Keratinocyte (primary cell): ENCODE results near the gene CEP131. TPM values are rescaled to one million over a fixed set of nuclear protein-coding genes. Genes with fewer than 3 reads are reported as not detected.

Experiments used
- DNase-seq: peaks from one replicate; pipeline ENCODE4 v3.0.0-alpha.2; 2011; ENCODE audit warnings: low read depth, missing footprints, low spot score
- FAIRE-seq: peaks from 2 replicates; lab custom pipeline; 2011; peaks lifted over from hg19 to GRCh38; lab: Jason Lieb, UNC
- H2AFZ ChIP-seq: 2 replicates; pipeline ENCODE4 v1.6.0; 2012; ENCODE audit warnings: low read length, control low read depth, inconsistent platforms; ENCODE audit not compliant: control insufficient read depth
- H3K27ac ChIP-seq: 2 replicates; pipeline ENCODE4 v1.5.1; 2011; ENCODE audit warnings: low read length; ENCODE audit not compliant: control insufficient read depth, insufficient read depth
- H3K27me3 ChIP-seq: 3 replicates; pipeline ENCODE4 v1.6.0; 2011; ENCODE audit warnings: low read length; ENCODE audit not compliant: control insufficient read depth, insufficient read depth; ENCODE audit errors: extremely low read depth
- H3K36me3 ChIP-seq, 2 experiments: 2 replicates in 1 of 2; 3 replicates in 1 of 2; pipeline ENCODE4 v1.5.1; 2011; ENCODE audit warnings: low read length in 2 of 2, mild to moderate bottlenecking in 1 of 2; ENCODE audit not compliant: control insufficient read depth in 2 of 2, insufficient read depth in 2 of 2; ENCODE audit errors: extremely low read depth in 1 of 2
- H3K4me1 ChIP-seq: 3 replicates; pipeline ENCODE4 v1.5.1; 2011; ENCODE audit warnings: low read length; ENCODE audit not compliant: control insufficient read depth, insufficient read depth; ENCODE audit errors: extremely low read depth
- H3K4me2 ChIP-seq: 3 replicates; pipeline ENCODE4 v1.6.0; 2011; ENCODE audit warnings: low read depth, low read length; ENCODE audit not compliant: control insufficient read depth, insufficient read depth; ENCODE audit errors: extremely low read depth
- H3K4me3 ChIP-seq, 3 experiments: fragments of 200-600 bp in 1 of 3; sonication (generic) in 1 of 3; 2 replicates in 2 of 3; 3 replicates in 1 of 3; pipeline ENCODE4 v1.5.1; 2011 to 2016; ENCODE audit warnings: low read length in 3 of 3, mild to moderate bottlenecking in 3 of 3, control low read depth in 2 of 3, inconsistent platforms in 1 of 3, low read depth in 1 of 3, mixed read lengths in 1 of 3, mixed run types in 1 of 3, moderate library complexity in 1 of 3; ENCODE audit not compliant: control insufficient read depth in 2 of 3, insufficient read depth in 2 of 3; ENCODE audit errors: extremely low read depth in 1 of 3
- H3K79me2 ChIP-seq: 2 replicates; pipeline ENCODE4 v1.6.0; 2012; ENCODE audit warnings: low read length; ENCODE audit not compliant: control insufficient read depth, insufficient read depth
- H3K9ac ChIP-seq: 3 replicates; pipeline ENCODE4 v1.6.0; 2011; ENCODE audit warnings: low read length; ENCODE audit not compliant: control insufficient read depth, insufficient read depth; ENCODE audit errors: extremely low read depth
- H3K9me1 ChIP-seq: 3 replicates; pipeline ENCODE4 v1.6.0; 2011; ENCODE audit warnings: low read length; ENCODE audit not compliant: control insufficient read depth, insufficient read depth; ENCODE audit errors: extremely low read depth
- H3K9me3 ChIP-seq: 2 replicates; pipeline ENCODE4 v1.5.1; 2012; ENCODE audit warnings: low read depth, low read length; ENCODE audit not compliant: control insufficient read depth
- H4K20me1 ChIP-seq: 3 replicates; pipeline ENCODE4 v1.6.0; 2011; ENCODE audit warnings: low read length; ENCODE audit not compliant: control insufficient read depth, insufficient read depth; ENCODE audit errors: extremely low read depth
- EZH2 ChIP-seq: IDR thresholded peaks from one replicate; pipeline ENCODE4 v1.6.1; 2012; ENCODE audit warnings: inconsistent platforms, mild to moderate bottlenecking, low read length, moderate library complexity
- dilution Hi-C: fragments of 300-500 bp; cut with MboI; formaldehyde crosslinking; loops from one replicate; pipeline ENCODE4 v1.7.0; 2020; ENCODE audit warnings: low sequenced_read_pairs; ENCODE audit not compliant: extremely low pct_ligation_motif_present
- polyA plus RNA-seq, 5 experiments: library from polyadenylated mRNA; depleted of rRNA in 3 of 5; stranded (reverse) in 3 of 5; stranded (forward) in 1 of 5; unstranded in 1 of 5; fragments of >200 nt; gene quantifications; 1 replicate in 1 of 5; 2 replicates in 3 of 5; 3 replicates in 1 of 5; pipeline versions ENCODE4 v1.2.1 to v1.2.3, GENCODE V29; 2011 to 2012; ENCODE audit warnings: missing spikeins in 2 of 5, low read depth in 1 of 5, low replicate concordance in 1 of 5
- TF ChIP-seq, protein P1 (sequence below), 3 experiments: IDR thresholded peaks in 1 of 3; conservative IDR thresholded peaks in 1 of 3; optimal IDR thresholded peaks in 1 of 3; 2 replicates in 2 of 3; 3 replicates in 1 of 3; pipeline versions ENCODE3 to v1.5.1; 2011; ENCODE audit warnings: low read length in 3 of 3, mild to moderate bottlenecking in 3 of 3, moderate library complexity in 2 of 3, control low read depth in 1 of 3, inconsistent platforms in 1 of 3; ENCODE audit not compliant: insufficient read depth in 2 of 3; ENCODE audit errors: extremely low read depth in 1 of 3

The CEP131 gene
- polyA plus RNA-seq, 1 donor (not counting 4 experiments of a cell fraction or from before 2014, with no cell fraction given), result 2.6 TPM

DNA sequence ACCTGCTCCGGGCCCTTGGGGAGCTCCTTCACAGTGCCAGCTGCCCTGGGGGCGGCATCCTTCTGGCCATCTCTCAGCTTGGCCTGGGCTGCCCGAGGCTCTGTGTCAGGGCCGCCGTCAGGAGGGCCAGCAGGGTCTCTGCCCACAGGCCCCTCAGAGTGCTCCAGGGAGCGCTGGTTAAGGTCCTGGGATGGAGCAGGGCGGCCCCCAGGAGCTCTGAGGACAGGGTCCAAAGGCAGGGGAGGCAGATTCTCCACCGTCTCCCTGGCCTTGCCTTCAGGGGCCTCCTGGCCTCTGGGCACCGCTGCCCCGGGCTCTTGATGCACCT, 23.5 kb upstream of the CEP131 start:
- H3K4me3 ChIP-seq, result no peak overlapping the region
- H3K4me1 ChIP-seq, result no peaks in the 10 kb centered on the region
- no peak overlapping the region for H3K4me2 ChIP-seq
- no peaks in the 10 kb centered on the region for H4K20me1 ChIP-seq
- FAIRE-seq (no peak), DNase-seq (no peak)
- no peak for TF ChIP-seq EZH2
- TF ChIP-seq, protein P1, sequence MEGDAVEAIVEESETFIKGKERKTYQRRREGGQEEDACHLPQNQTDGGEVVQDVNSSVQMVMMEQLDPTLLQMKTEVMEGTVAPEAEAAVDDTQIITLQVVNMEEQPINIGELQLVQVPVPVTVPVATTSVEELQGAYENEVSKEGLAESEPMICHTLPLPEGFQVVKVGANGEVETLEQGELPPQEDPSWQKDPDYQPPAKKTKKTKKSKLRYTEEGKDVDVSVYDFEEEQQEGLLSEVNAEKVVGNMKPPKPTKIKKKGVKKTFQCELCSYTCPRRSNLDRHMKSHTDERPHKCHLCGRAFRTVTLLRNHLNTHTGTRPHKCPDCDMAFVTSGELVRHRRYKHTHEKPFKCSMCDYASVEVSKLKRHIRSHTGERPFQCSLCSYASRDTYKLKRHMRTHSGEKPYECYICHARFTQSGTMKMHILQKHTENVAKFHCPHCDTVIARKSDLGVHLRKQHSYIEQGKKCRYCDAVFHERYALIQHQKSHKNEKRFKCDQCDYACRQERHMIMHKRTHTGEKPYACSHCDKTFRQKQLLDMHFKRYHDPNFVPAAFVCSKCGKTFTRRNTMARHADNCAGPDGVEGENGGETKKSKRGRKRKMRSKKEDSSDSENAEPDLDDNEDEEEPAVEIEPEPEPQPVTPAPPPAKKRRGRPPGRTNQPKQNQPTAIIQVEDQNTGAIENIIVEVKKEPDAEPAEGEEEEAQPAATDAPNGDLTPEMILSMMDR (optimal IDR thresholded peaks at IDR 0.05 in 1 of 3, IDR thresholded peaks at IDR 0.05 in 1 of 3, conservative IDR thresholded peaks at IDR 0.05 in 1 of 3; ENCODE audit: extremely low read depth in 1 of 3, insufficient read depth in 2 of 3, low read length in 3 of 3), result no peak
- H3K27ac ChIP-seq, result no peak overlapping the region
- H3K9me1 ChIP-seq, result no peaks in the 10 kb centered on the region
- dilution Hi-C loops, result no loop called here
- no peak overlapping the region for H2AFZ ChIP-seq
- H3K9ac ChIP-seq, result no peak overlapping the region
- peaks cover 10 to 15% of the 10 kb centered on the region in 2 experiments for H3K36me3 ChIP-seq
- H3K27me3 ChIP-seq, result no peaks in the 10 kb centered on the region
- H3K79me2 ChIP-seq, result peaks cover 3% of the 10 kb centered on the region
- no peaks in the 10 kb centered on the region for H3K9me3 ChIP-seq

DNA sequence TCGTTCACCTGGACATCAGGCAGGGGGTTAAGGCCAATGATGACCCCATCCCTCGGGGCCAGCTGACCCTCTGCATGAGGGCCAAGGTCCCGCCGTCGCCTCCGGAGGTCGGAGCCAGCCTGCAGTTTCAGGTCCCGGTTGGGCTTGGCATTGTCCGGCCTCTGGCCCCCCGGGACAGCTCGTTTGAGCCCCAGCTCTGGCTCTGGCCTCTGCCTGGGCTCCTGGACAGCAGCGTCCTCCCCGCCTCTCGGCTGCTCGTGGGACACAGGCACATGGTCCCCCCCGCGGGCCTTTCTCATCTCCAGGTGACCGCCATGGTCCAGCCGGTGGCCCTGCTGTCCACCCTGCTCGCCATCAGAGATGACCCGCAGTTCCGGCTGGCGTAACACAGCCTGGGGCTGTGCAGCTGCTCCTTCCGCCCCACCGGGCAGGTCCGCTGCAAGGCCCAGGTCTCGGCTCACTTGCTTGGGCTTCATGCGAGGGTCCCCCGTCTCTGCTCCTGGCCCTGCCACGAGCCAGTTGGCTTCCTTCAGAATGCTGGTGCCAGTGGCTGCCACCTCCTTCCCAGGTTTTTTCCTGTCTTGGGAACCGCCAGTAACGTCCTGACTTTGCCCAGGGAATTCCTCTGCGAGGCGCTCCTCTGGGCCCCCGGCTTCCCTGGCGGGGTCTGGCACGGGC, 23.0 kb upstream of the CEP131 start:
- H3K27ac ChIP-seq, result no peak overlapping the region
- no peak for FAIRE-seq
- no peak overlapping the region for H2AFZ ChIP-seq
- dilution Hi-C loops, result no loop called here
- no peaks in the 10 kb centered on the region for H3K9me3 ChIP-seq
- peaks cover 7% of the 10 kb centered on the region for H3K79me2 ChIP-seq
- TF ChIP-seq, protein P1 (optimal IDR thresholded peaks at IDR 0.05 in 1 of 3, IDR thresholded peaks at IDR 0.05 in 1 of 3, conservative IDR thresholded peaks at IDR 0.05 in 1 of 3; ENCODE audit: extremely low read depth in 1 of 3, insufficient read depth in 2 of 3, low read length in 3 of 3), result no peak
- no peak for TF ChIP-seq EZH2
- no peak overlapping the region for H3K4me2 ChIP-seq
- no peaks in the 10 kb centered on the region for H3K9me1 ChIP-seq
- H3K36me3 ChIP-seq, result peaks cover 8 to 13% of the 10 kb centered on the region in 2 experiments
- peaks cover 2% of the 10 kb centered on the region for H3K4me1 ChIP-seq
- no peak overlapping the region for H3K9ac ChIP-seq
- no peak for DNase-seq
- H3K4me3 ChIP-seq, result no peak overlapping the region
- no peaks in the 10 kb centered on the region for H4K20me1 ChIP-seq
- H3K27me3 ChIP-seq, result no peaks in the 10 kb centered on the region
